GM20000 (cell line): ENCODE data around the gene DLG4.

Experiments used
- DNase-seq: peaks from one replicate; pipeline ENCODE4 v3.0.0; 2012; ENCODE audit warnings: low spot score
- CTCF ChIP-seq: IDR thresholded peaks from 2 replicates; pipeline ENCODE4 v1.5.1; 2012; ENCODE audit warnings: mild to moderate bottlenecking, control low read depth; ENCODE audit errors: extremely low read depth, missing control alignments

The DLG4 gene

GRCh38 chr17:7252176-7253043, 32.8 kb upstream of the DLG4 start, which contains the start of gene ELP5:
Gene ELP5, plus strand, starts transcription at chr17:7252215. Its CDS starts 336 bp downstream, at chr17:7252551.
- peak; percentile 16 for TF ChIP-seq CTCF
- DNase-seq, result peak; percentile 91

GRCh38 chr17:7251661-7252175, 32.1 kb upstream of the DLG4 start, which contains the start of gene CTDNEP1:
Gene CTDNEP1, minus strand, starts transcription at chr17:7251734. Its CDS starts 438 bp downstream, at chr17:7251296.
- TF ChIP-seq CTCF, result no peak

GRCh38 chr17:7250695-7251627, 31.3 kb upstream of the DLG4 start:
- TF ChIP-seq CTCF, result no peak

More at GRCh38 chr17:7251661-7252175, 32.1 kb upstream of the DLG4 start, which contains the start of gene CTDNEP1:
- peak; percentile 98 for DNase-seq

GRCh38 chr17:7249830-7250229, 30.2 kb upstream of the DLG4 start:
- DNase-seq, result no peak
- TF ChIP-seq CTCF, result no peak

More at GRCh38 chr17:7250695-7251627, 31.3 kb upstream of the DLG4 start:
- no peak for DNase-seq

GRCh38 chr17:7249214-7249613, 29.6 kb upstream of the DLG4 start:
- TF ChIP-seq CTCF, result no peak
- DNase-seq, result no peak

GRCh38 chr17:7248796-7249195, 29.2 kb upstream of the DLG4 start:
- TF ChIP-seq CTCF, result no peak
- DNase-seq, result no peak
